ENCODE results near the gene ROR2.

The ROR2 gene

DNA sequence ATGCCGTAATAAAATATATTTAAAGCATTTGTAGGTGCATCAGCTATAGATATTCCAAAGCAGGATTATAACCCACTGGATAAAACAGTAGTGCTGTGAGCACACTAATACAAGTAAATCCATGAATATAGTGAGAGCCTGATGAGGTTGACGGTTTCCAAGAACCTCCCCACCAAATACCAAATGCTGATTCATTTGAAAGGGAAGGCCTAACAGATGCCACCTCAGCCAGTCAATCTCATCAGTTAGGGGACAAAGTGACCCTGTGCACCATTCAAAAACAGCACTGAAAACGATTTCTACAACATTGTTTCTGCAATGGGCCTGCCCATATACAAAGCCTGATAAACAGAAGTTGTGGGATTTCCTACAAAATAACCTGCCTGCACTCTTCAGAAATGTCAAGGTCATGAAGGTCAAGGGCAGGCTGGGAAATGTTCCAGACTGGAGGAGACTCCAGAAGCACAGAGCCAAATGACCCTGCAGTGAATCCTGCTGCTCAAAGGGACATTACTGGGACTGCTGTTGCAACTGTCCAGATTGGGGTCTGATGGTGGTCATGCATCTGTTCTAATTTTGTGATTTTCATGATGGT lies 69.6 kb downstream of the ROR2 start:
- no peak for DNase-seq (ENCODE audit: low read depth, low spot score)
- Histone ChIP-seq H3K9me3 (ENCODE audit: low read depth, low read length) (no peaks in the 10 kb centered on the region), H3K9ac (ENCODE audit: insufficient read length) (no peak overlapping the region), H3K36me3 (ENCODE audit: insufficient read depth, low read length) (no peaks in the 10 kb centered on the region), H3K4me3 (no peak overlapping the region), H3K27ac (no peak overlapping the region)
- TF ChIP-seq EZH2 (IDR thresholded peaks at IDR 0.05) = no peak
- no peak for TF ChIP-seq POLR2AphosphoS5 (IDR thresholded peaks at IDR 0.05; ENCODE audit: borderline replicate concordance, low read depth, low read length)
- no peak for TF ChIP-seq FOXP2 (optimal IDR thresholded peaks at IDR 0.05; ENCODE audit: control extremely low read depth, extremely low read length, insufficient read depth)

DNA sequence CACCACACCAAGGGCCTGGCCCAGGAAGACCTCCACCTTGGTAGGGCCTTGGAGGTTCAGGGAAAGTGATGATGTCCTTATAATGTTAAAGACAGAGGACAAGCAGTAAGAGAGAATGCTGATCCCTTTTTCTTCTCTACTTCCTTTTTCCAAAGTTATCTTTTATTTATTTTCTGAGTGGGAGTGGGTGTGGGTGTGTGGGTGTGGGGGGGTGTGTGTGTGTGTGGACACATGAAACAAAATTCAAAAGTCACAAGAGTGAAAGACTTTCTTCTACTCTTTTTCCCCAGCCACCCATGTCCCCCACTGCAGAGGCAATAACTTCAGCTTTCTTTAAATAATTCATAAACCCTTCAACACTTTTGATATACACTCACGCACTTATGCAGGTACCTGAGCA lies 70.8 kb downstream of the ROR2 start:
- no peak overlapping the region for H3K27ac ChIP-seq
- H3K9ac ChIP-seq (ENCODE audit: insufficient read length) = no peak overlapping the region
- DNase-seq (ENCODE audit: low read depth, low spot score) = no peak
- H3K4me3 ChIP-seq = no peak overlapping the region
- no peaks in the 10 kb centered on the region for H3K36me3 ChIP-seq (ENCODE audit: insufficient read depth, low read length)
- TF ChIP-seq POLR2AphosphoS5 (IDR thresholded peaks at IDR 0.05; ENCODE audit: borderline replicate concordance, low read depth, low read length) = no peak
- TF ChIP-seq FOXP2 (optimal IDR thresholded peaks at IDR 0.05; ENCODE audit: control extremely low read depth, extremely low read length, insufficient read depth) = no peak
- TF ChIP-seq EZH2 (IDR thresholded peaks at IDR 0.05) = no peak
- H3K9me3 ChIP-seq (ENCODE audit: low read depth, low read length) = no peaks in the 10 kb centered on the region

DNA sequence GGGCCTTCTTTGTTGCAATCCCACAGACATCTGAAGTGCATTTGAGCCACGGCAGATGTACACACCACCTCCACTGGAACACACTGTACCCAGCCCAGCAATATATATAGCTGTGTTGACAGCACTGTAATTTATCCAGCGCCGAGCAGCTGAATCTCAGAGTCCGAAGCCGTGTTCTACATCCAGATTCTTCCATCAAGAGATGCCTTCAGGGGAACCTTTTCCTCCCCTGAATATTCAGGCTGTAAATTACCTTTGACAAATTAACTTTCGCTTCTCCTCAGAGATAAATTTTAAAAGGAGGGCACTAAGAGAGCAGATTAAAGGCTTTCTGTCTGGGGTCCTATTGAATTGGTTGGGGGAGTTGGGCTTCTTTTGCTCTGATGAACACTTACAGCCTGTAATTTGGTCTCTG lies 76.4 kb downstream of the ROR2 start:
- no peaks in the 10 kb centered on the region for H3K9me3 ChIP-seq (ENCODE audit: low read depth, low read length)
- H3K4me3 ChIP-seq = no peak overlapping the region
- H3K36me3 ChIP-seq (ENCODE audit: insufficient read depth, low read length) = no peaks in the 10 kb centered on the region
- no peak for DNase-seq (ENCODE audit: low read depth, low spot score)
- TF ChIP-seq FOXP2 (optimal IDR thresholded peaks at IDR 0.05; ENCODE audit: control extremely low read depth, extremely low read length, insufficient read depth) (no peak), EZH2 (IDR thresholded peaks at IDR 0.05) (no peak), POLR2AphosphoS5 (IDR thresholded peaks at IDR 0.05; ENCODE audit: borderline replicate concordance, low read depth, low read length) (no peak)
- no peak overlapping the region for H3K27ac ChIP-seq
- H3K9ac ChIP-seq (ENCODE audit: insufficient read length) = no peak overlapping the region

DNA sequence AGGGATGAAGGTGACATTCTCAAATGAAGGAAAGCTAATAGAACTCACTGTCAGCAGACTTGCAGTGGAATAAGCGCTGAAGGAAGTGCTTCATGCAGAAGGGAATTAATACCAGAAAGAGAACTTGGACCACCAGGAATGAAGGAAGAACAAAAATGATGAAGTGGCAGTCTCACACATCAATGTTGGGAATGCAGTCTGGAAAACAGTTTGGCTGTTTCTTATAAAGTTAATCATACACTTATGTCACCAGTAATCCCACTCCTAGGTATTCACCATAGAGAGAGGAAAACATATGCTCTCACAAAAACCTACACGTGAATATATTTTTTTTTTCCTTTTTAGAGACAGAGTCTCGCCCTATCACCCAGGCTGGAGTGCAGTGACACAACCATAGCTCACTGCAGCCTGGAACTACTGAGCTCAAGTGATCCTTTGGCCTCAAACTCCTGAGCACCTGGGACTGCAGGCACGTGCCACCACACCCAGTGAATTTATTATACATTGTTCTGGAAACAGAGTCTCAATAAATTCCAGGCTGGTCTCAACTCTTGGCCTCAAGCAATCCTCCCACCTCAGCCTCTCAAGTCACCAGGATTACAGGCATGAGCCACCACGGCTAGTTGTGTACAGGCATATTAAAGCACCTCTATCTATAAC lies 81.2 kb downstream of the ROR2 start:
- no peak overlapping the region for H3K27ac ChIP-seq
- H3K9me3 ChIP-seq (ENCODE audit: low read depth, low read length) = no peaks in the 10 kb centered on the region
- TF ChIP-seq POLR2AphosphoS5 (IDR thresholded peaks at IDR 0.05; ENCODE audit: borderline replicate concordance, low read depth, low read length) = no peak
- no peak for TF ChIP-seq FOXP2 (optimal IDR thresholded peaks at IDR 0.05; ENCODE audit: control extremely low read depth, extremely low read length, insufficient read depth)
- no peak for TF ChIP-seq EZH2 (IDR thresholded peaks at IDR 0.05)
- DNase-seq (ENCODE audit: low read depth, low spot score) = no peak
- no peak overlapping the region for H3K4me3 ChIP-seq
- H3K36me3 ChIP-seq (ENCODE audit: insufficient read depth, low read length) = no peaks in the 10 kb centered on the region
- H3K9ac ChIP-seq (ENCODE audit: insufficient read length) = no peak overlapping the region

DNA sequence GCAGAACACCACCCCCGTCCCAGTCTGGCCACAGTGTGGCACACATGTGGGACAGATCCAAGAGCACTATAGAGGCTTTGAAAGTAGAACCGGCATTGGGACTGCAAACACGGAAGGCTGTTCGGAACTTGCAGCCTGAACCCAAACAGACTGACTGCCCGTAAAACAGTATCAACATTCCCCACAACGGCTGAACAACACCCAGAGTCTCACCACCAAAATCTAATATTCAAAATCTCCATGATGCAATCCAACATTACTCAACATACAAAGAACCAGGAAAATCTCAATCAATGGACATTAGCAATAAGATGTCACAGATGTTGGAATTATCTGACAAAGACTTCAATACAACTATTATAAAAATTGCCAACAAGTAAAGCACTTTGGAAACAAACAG lies 82.3 kb downstream of the ROR2 start:
- Histone ChIP-seq H3K9me3 (ENCODE audit: low read depth, low read length) (no peaks in the 10 kb centered on the region), H3K36me3 (ENCODE audit: insufficient read depth, low read length) (no peaks in the 10 kb centered on the region), H3K27ac (no peak overlapping the region), H3K9ac (ENCODE audit: insufficient read length) (no peak overlapping the region), H3K4me3 (no peak overlapping the region)
- TF ChIP-seq POLR2AphosphoS5 (IDR thresholded peaks at IDR 0.05; ENCODE audit: borderline replicate concordance, low read depth, low read length) (no peak), FOXP2 (optimal IDR thresholded peaks at IDR 0.05; ENCODE audit: control extremely low read depth, extremely low read length, insufficient read depth) (no peak), EZH2 (IDR thresholded peaks at IDR 0.05) (no peak)
- no peak for DNase-seq (ENCODE audit: low read depth, low spot score)

DNA sequence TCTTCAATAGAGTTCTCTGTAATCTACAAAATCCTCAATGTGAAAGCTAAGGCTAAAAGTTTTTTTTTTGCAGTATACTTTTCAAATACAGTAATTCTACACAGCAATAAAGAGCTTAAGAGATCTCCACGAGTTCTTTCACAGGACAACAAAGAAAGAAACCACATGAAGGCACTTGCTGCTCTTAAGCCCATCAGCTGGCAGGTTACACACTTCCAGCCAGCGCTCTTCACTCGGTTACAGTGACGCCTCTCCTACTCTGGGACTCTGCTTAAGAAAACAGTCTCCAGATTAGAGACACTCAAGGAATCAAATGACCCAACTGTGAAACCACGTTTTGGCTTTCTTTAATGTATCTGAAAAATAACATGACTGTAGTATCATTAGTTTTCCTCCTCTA lies 85.0 kb downstream of the ROR2 start:
- Histone ChIP-seq H3K4me3 (no peak overlapping the region), H3K36me3 (ENCODE audit: insufficient read depth, low read length) (no peaks in the 10 kb centered on the region), H3K27ac (no peak overlapping the region), H3K9ac (ENCODE audit: insufficient read length) (no peak overlapping the region), H3K9me3 (ENCODE audit: low read depth, low read length) (no peaks in the 10 kb centered on the region)
- DNase-seq (ENCODE audit: low read depth, low spot score) = no peak
- TF ChIP-seq POLR2AphosphoS5 (IDR thresholded peaks at IDR 0.05; ENCODE audit: borderline replicate concordance, low read depth, low read length) (no peak), FOXP2 (optimal IDR thresholded peaks at IDR 0.05; ENCODE audit: control extremely low read depth, extremely low read length, insufficient read depth) (no peak), EZH2 (IDR thresholded peaks at IDR 0.05) (no peak)

DNA sequence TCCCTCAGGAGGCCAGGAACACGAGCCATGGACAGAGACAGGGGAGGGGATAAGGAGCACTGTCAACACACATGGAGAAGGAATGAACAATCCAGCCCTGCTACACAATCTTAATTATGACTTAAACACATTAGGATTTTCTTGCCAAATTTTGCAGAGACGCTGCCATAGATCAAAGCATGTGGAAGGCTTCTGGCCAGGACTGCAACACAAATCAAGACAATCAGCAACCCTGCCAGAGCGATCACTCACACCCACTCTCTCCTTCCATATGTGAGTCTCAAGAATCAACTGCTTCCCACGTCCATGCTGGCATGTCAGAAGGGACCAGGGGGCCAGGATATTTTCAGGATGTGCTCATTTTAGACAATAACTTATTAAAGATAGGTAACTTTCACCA lies 85.6 kb downstream of the ROR2 start:
- H3K27ac ChIP-seq = no peak overlapping the region
- no peaks in the 10 kb centered on the region for H3K9me3 ChIP-seq (ENCODE audit: low read depth, low read length)
- H3K9ac ChIP-seq (ENCODE audit: insufficient read length) = no peak overlapping the region
- H3K36me3 ChIP-seq (ENCODE audit: insufficient read depth, low read length) = no peaks in the 10 kb centered on the region
- no peak overlapping the region for H3K4me3 ChIP-seq
- no peak for TF ChIP-seq FOXP2 (optimal IDR thresholded peaks at IDR 0.05; ENCODE audit: control extremely low read depth, extremely low read length, insufficient read depth)
- no peak for TF ChIP-seq EZH2 (IDR thresholded peaks at IDR 0.05)
- no peak for TF ChIP-seq POLR2AphosphoS5 (IDR thresholded peaks at IDR 0.05; ENCODE audit: borderline replicate concordance, low read depth, low read length)
- no peak for DNase-seq (ENCODE audit: low read depth, low spot score)

DNA sequence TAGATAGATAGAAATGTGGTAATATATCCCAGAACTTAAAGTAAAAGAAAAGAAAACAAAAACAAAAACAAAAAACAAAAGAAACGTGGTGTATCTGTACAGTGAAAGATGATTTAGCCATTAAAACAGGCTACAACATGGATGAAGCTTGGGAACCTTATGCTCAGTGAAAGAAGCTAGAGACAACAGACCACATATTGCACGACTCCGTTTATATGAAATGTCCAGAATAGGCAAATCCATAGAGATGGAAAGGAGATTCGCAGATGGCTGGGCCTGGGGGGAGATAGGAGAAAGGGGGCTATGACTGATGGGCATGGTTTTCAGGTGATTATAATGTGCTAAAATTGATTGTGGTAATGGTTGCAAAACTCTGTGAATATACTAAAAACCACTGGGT lies 86.6 kb downstream of the ROR2 start:
- H3K9me3 ChIP-seq (ENCODE audit: low read depth, low read length) = no peaks in the 10 kb centered on the region
- TF ChIP-seq EZH2 (IDR thresholded peaks at IDR 0.05) (no peak), FOXP2 (optimal IDR thresholded peaks at IDR 0.05; ENCODE audit: control extremely low read depth, extremely low read length, insufficient read depth) (no peak), POLR2AphosphoS5 (IDR thresholded peaks at IDR 0.05; ENCODE audit: borderline replicate concordance, low read depth, low read length) (no peak)
- no peak overlapping the region for H3K27ac ChIP-seq
- H3K4me3 ChIP-seq = no peak overlapping the region
- no peak for DNase-seq (ENCODE audit: low read depth, low spot score)
- no peaks in the 10 kb centered on the region for H3K36me3 ChIP-seq (ENCODE audit: insufficient read depth, low read length)
- no peak overlapping the region for H3K9ac ChIP-seq (ENCODE audit: insufficient read length)

Measured in SK-N-MC (cell line).